Measurements from ENCODE around the gene UBE2O.

Gene UBE2O

GRCh38 chr17:76462556-76463290 is 9.8 kb upstream of the UBE2O start:
- DNase-seq, result no peak

DNA sequence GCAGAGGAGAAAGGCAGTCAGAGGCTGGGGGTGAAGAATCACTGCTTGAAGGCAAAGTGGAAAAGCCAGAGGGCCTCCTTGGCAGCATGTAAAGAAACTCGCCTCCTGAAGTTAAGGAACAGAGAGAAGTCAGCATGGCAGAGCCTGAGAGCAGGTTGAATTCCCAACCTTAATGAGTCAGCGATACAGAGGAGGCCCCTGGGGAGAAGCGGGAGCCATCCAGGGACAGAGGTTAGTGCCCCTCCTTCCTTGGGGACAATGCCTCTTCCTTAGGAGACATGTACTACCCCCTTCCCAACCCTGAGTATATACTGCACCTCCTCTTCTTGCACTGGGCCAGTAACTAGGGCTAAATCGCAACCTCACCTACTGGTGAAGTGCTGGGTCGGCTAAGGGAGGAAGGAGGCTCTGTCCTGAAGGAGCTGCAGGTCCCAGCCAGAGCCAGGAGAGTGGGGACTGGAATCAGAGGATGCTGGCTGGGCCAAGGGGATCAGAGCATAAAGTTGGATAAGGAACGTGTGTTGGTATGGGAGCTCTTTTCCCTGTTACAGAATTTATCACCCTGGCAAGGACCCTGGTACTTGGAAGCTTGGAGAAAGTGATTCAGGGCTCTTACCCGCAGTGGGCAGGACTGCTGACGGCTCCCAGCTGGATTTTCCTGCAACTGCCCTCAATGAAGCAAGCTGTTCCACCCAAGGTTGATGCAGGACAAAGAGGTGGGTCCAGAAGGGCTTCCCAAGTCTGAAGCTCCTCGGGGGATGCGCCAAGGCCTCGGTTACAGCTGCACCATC is 9.0 kb upstream of the UBE2O start:
- DNase-seq, result no peak

DNA sequence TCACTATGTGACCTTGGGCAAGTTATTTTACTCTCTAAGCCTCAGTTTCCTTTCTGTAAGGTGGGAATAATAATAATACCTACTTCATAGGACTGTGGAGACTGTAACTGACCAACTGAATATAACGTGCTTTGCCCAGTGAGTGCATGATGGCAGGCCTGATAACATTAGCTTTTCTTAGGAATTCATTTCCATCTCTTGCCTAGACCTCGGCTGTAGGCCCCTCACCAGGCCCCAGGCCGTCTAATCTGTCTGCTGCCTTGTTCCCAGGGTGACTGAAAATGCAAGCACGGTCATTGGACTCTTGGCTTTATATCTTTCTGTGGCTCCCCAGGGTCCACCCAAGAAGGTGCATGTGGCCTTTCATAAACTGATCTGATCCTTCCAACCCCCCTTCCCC is 6.7 kb upstream of the UBE2O start:
- no peak for DNase-seq

- DNase-seq, result no peak
These were observed 5.9 kb upstream of the UBE2O start for GRCh38 chr17:76458580-76459490.

GRCh38 chr17:76453431-76453743 is 435 bp upstream of the UBE2O start:
- DNase-seq, result no peak

DNA sequence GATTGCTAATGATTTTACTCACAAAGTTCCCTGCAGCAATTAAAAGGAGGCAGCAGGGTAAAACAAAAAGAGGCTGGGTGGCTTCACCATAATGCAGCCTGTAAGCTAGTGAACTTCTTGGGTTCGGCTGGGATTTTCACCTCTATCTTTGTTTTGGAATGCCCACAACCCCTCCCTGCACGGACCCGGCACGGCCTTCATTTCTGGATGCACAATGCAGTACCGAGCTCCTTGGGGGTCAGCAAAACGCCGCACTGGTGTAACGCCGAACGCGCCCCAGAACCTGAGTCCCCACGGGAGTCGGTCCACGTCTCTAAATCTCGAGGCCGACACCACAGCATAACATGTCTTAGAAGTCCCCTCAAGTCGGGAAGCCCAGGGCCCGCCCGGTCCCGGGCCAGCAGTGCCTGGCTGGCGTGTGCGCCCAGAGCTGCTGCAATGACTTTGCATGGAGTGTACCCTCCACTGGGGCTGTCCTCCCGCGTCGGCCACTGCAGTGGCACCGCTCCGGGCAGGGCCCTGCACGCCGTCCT is 759 bp downstream of the UBE2O start:
- no peak for DNase-seq

- no peak for DNase-seq
These were observed 1.4 kb downstream of the UBE2O start for GRCh38 chr17:76451506-76451905.

GRCh38 chr17:76449126-76449525 is 3.8 kb downstream of the UBE2O start:
- DNase-seq, result no peak

DNA sequence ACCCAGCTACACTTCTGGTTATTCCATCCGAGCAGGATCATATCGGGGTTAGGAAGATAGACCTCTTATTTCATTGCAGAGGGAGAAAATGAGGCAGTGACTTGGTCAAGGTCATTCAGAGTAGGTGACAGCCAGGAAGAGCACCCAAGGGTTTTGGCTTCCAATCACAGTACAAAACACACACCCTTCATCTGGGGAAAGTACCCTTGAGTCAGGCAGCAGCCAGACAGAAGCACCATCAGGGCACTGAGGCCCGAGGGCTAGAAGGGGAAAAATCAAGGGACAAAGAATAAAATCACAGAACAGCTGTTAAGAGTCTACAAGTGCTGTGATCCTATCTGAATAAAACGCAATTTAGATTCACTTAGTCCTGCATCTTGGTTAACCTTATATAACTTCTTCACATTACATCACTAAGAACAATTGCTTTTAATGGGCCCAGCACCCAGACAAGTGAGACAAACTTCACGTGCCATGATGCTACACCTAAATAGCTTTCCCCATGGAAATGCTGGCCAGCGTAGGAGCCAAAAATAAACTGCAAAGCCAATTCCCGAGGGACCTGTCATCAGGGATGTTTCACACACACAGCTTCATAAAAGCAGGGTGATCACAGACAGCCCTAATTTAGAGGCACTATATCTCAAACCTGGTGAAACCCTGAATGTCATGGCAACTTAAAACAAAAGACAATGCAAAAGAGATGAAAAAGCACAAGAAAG is 4.9 kb downstream of the UBE2O start:
- DNase-seq, result no peak

DNA sequence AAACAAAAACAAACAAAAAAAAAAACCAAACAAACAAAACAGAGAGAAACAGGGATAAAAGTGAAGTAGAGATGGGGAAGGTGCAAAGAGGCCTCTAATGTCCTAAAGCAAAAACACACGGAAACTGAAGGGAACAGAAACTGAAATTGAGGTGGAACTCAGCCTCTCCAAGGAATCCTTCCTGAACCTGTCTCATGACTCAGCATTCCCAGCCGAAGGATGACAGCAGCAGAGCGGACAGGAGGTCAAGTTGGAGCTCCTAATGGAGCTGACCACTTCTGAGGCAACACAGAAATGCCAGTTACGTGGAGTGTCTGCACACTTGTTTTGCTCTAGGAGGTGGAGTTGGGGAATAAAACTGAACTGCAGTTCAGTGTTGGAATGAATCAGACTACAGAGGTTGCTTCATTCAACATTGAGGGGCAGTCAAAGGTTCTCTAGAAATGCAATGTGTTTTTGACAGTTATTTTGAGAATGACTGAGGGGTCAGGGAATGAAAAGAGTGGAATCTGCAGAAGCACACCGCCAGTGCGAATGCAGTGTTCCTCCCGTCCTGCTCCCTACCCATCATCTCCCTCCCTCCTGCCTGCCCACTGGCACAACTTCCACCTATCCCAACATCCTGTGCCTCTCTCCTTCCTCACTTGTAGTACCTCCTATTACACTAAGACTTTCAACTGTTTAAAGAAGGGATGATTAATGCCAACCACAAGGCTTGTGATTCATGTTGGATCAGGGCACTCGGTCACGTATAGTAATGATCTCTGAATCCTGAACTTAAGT is 6.3 kb downstream of the UBE2O start:
- no peak for DNase-seq

GRCh38 chr17:76445697-76446448 is 7.1 kb downstream of the UBE2O start:
- DNase-seq, result no peak

DNA sequence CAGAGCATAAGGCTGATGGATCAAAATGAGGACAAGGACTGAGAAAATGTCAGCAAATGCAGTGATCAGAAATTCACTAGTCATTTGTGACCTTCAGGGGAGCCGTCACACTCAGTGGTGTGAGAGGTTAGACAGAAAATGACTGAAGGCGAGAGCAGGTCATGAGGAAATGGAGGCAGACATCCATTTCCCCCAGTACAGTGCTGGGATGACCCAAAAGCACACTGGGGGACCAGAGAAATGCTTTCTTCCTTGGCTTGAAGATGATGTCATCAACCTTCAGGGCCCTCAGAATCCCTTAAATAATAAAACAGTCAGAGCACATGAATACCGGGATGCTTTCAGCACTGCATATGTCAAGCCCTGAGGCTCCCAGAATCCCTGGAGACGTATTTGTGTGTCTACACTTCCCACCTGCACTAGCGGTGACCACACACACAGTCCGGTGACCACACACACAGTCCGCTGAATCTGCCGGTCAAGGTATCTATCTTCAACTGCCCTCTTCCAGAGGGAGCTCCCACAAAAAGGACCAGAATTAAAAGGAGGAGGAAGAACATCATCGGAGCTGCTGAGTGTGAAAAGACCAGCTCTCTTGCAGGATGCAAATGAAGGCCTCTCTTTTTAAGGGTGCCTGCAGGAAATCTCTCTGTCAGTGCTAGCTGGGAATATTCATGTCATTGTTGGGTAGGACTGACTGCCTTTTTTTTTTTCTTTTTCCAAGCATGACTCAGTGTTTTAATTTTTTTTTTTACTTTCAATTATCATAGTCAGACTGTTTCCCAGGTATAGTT is 8.2 kb downstream of the UBE2O start:
- DNase-seq, result no peak

DNA sequence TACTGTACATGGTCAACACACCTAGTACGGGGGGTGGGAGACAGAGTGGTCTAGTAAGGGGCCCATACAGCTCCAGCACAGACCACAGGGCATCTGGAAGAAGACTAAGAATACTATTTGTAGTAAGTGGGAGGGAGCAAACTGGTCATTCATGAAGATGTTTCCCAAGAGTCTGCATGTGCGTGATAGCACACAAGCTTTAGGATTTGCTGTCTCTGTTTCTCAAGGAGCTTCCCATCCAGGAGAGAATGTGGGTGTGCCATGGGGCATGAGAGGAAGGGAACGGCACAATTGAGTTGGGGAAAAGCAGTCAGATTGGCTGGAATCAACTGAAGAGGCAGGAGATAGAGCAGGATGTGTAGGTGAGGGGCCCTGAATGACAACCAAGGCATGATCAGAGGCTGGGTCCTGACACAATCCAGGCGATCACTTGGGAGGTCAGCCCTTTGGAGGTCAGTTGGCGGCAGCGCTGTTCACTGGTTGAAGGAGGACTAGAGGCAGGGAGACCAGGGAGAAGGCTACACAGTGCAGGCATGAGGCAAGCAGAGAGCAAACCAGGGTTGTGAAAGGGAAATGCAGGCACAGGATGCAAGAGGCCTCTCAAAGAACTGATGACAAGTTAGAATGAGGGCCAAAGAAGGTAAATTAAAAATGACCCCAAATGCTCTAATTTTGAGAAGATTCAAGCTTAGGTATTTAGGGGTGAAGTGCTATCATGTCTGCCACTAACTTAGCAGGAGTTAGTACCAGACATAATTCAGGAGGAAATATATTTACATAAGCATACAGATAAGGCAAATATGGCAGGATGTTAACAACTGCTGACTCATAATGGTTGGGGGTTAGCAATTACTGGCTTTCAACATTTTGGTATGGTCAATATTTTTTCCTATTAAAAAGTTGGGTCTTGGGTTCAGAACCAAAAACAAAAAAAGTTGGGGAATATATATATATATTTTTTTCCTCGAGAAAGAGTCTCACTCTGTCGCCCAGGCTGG is 10.3 kb downstream of the UBE2O start:
- DNase-seq, result no peak

- DNase-seq, result no peak
These were observed 11.1 kb downstream of the UBE2O start for GRCh38 chr17:76441686-76442340.

- no peak for DNase-seq
These were observed 12.1 kb downstream of the UBE2O start for GRCh38 chr17:76440751-76441362.

DNA sequence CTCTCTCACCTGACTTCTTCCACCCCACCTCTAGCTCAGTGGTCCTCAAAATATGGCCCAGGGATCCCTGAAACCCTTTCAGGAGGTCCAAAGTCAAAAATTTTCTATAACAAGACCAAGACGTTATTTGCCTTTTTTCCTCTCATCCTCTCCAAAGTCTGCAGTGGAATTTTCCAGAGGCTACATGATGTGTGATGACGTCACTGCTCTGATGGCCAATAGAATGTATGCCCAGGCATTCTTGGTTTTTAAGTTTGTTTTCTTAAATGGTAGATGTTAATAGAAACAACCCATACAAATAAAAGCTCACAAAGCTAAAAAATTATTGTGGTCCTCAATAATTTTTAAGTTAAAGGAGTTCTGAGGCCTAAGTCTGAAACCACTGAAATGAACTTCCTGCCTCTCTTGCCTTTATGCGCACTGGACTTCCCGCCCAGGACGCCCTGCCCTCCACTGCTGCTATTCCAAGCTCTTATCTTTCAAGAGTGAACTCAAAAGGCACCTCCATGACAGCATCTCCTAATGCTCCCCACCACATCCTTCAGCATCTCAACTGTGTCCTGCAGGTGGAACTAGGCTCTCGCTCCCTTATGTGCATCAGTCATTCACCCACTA is 13.5 kb downstream of the UBE2O start:
- no peak for DNase-seq

- no peak for DNase-seq
These were observed 14.0 kb downstream of the UBE2O start for GRCh38 chr17:76438906-76439305.

All from NK-92 treated with Interleukin-12 subunit alpha and Interleukin-12 subunit beta, amount 100 ng/mL, for 24 hours (cell line).